T-helper 1 cell (primary cell): ENCODE data around the gene GBP1.
"Not testable (repeated sequence)": the region's sequence is repeated elsewhere in the genome, so short reads cannot be mapped to it uniquely, and the experiment has no call there.

Source experiments
- DNase-seq, 5 donors: peaks; one replicate each; pipeline ENCODE4 v3.0.0-alpha.2; 2012 to 2020
- total RNA-seq, 4 donors: gene quantifications; one replicate each; lab custom pipeline; 2026; lab: John Stamatoyannopoulos, UW

Gene GBP1, protein sequence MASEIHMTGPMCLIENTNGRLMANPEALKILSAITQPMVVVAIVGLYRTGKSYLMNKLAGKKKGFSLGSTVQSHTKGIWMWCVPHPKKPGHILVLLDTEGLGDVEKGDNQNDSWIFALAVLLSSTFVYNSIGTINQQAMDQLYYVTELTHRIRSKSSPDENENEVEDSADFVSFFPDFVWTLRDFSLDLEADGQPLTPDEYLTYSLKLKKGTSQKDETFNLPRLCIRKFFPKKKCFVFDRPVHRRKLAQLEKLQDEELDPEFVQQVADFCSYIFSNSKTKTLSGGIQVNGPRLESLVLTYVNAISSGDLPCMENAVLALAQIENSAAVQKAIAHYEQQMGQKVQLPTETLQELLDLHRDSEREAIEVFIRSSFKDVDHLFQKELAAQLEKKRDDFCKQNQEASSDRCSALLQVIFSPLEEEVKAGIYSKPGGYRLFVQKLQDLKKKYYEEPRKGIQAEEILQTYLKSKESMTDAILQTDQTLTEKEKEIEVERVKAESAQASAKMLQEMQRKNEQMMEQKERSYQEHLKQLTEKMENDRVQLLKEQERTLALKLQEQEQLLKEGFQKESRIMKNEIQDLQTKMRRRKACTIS
- total RNA-seq = 62.6 to 120 (median 107) reads per million in 4 donors

DNA sequence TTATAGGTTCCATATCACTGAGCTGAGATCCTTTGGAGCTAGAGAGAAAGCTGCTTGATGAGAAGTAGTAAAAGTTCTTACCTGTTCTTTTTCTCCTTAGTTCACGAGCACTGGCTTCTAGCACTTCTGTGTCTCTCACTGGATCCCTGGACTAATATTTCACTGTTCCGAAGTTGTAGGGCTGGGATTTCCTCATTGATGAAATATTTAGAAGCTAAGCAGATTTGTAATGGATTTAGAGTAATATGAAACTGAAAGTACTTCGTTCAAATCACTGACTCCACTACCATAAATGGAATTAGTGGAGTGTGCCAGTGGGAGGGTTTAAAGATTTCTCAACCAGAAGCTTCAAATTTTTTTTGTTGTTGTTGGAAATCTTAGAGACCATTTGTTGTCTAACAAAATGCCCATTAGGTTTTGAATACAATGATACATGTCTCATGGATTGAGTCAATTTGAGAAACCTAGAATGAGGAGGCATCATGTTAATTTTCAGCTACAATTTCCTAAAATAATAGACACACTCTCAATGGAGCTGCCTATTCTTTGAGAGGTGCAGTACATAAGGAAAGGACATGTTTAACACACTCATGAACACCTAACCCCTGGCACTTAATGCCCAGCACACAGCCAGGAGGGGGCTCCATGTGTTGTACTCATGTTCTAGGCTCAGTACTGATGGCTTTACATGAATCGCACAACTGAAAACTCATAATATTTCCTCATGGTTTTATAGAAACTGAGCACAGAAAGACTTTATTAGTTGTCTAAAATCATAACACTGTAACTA lies at the start of gene GBP1:
GBP1 (minus strand) TSS at position 130 of the 790 bp plus-strand sequence. CDS start 1,974 bp downstream, outside the sequence.
- DNase-seq = peak in 2 of 5 donors; percentile 12 to 73

DNA sequence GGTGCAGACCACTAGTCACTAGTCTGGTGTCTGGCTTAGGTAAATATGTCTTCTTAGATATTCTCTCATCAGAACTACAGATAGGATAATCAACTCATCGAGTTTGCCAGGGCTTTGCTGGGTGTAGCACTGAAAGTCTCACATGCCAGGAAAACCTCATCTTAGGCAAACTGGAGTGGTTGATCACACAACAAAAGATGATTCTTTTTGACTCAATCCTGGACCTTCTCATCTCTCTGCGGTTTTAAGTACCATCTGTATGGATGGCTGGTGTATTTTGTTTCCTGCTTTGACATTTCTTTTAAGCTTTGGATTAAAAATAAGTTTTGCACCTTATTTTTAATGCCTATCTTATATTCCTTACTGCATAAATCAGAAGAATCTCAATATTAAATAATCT lies 49.7 kb upstream of the GBP1 start:
- peak in 1 of 5 donors; percentile 7 for DNase-seq

DNA sequence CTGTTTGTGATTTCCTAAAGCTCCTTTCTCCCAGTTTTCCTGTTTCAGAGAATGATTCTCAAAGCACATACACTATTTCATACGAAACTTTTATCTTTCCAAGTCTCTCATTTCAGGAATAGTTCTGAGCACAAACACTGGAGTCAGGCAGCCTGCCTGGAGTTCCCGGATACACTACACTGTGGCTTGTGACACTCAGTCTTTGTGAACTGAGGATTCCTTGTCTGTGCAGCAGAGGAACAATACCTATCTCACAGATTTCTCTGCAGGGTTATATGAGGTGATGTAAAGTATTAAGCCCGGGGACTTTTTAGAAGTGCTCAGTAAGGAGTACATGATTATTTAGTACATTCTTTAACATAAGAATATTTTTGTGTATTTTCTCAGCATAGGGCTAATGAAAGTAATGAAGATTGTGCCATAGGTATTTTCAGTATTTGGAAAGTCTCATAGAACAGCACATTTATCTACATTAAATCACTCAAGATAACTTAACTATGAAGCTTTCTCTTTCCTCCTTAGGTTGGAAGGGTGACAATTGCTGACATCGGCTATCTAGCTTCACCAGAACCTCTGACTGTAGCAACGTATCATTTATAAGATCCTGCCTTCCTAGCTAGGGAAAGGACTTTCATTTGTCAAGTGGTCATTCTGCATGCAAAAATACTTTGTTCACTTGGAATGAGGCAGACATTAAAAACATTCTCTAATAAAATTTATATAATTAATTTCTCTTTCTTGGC lies 48.0 kb upstream of the GBP1 start:
- no peak for DNase-seq

DNA sequence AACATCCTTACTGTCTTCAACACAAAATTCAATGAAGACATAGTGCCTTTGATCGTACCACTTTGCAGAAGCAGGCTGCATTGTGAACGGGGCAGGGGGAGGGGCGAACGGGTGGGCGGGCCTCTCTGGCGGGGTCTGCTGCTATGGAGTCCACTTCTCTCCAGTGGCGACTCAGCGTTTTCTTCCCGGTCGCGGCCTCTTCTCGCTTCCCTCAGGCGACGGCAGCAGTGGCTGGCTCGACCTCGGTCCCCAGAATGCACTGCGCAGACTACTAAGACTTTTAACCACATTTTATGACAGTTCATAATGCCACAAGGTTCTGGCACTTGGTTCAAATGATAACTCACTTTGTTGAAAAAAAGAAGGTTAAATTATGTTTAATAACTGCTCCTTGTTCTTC lies 39.7 kb upstream of the GBP1 start:
- no peak for DNase-seq

DNA sequence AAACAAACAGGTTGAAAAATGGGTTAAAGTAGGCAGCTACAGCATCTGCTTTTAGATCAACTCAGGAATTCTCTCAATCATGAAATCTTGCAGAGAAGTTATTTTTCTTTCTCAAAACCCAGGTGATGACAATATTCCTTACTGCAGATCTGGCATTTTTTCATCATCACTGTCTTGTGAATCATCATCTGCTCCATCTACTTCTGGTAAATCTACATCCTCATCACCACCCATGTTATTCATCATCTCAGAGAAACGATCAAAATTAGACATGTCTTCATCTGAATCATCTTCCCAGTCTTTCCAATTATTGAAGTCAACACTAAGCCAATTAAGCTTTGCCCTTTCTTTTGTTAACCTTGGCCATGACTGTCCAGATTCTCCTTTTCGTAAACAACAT lies 39.1 kb upstream of the GBP1 start:
- no peak for DNase-seq

DNA sequence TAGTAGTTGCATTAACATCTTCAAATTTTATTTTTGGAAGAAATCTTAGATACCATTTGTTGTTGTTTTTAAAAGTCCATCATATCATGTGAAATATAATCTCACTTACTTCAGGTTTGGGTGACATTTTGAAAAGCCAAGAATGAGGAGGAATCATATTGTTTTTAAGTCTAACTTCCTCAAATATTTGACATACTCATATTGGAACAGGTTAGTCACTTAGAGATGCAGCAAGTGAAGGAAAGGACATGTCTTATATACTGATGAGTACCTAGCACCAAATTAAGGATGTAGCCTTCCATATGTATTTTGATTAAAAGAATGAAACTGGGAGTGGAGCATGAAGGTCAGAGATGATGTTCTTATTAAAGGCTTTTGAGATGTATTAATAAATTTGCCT lies 37.0 kb upstream of the GBP1 start:
- DNase-seq = no peak

DNA sequence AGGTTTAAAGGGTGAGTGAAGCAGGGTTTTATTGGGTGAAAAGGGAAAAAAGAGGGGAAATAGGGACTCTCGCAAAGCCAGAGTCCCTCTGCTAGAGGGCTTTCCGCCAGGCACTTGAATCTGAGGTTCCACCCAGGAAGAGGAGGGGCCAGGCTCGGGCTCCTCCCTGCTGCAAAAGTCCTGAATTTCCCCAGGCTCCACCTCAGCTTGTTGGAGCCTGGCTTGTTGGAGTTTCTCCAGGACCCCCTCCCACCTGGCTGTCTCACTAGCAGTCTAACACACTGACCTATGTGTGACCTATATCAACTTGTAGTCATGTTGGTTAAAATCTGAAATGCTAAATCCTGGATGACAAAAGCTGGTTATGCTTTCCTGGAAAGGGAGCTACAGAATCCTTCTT lies 35.4 kb upstream of the GBP1 start:
- DNase-seq = no peak

DNA sequence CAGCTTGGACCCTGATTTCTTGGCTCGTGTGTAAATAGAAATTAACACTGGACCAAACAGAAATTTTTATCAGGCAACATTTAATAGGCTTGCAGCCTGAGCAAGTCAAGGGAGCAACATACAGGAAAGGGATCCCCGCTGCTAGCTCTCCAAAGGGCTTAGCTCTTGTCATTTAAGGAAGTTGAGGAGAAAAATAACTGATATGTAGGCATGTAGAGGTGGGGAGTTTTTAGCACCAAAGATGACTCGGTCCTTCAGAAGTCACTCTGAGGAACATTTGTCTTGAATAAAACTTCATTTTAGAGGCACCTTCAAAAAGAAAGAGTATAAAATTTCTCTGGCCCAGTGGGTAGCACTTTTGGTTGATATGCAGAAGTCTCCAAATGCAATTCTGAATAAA lies 33.8 kb upstream of the GBP1 start:
- no peak for DNase-seq

DNA sequence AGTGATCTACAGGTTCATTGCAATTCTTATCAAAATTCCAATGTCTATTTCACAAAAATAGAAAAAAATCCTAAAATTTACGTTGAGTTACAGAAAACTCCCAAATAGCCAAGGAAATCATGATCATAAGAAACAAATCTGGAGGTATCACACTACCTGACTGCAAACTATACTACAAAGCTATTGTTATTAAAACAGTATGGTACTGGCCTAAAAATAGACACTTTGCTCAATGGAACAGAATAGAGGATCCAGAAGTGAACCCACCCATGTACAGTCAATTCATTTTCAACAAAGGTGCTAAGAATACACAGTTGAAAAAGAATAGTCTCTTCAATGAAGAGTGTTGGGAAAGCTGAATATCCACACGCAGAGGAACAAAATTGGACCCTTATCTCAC lies 30.7 kb upstream of the GBP1 start:
- no peak for DNase-seq

DNA sequence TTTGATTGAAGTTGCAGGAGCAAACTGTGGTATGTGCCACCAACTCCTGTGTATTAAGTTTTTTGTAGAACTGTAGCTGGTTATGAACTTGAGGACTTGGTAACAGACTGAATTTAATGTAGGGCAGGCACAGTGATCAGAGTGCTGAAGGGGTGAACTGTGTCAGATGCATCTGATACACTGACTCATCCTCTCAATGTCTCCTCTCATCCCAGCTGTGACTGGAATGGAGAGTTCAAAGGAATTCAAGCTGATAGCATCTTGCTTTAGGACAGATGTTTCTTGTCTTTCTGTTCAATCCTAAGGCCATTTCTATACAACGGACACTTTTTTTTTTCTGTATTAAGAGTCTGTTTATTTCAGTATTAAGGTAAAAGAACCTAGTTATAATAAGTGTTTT lies 25.0 kb upstream of the GBP1 start:
- DNase-seq = no peak

DNA sequence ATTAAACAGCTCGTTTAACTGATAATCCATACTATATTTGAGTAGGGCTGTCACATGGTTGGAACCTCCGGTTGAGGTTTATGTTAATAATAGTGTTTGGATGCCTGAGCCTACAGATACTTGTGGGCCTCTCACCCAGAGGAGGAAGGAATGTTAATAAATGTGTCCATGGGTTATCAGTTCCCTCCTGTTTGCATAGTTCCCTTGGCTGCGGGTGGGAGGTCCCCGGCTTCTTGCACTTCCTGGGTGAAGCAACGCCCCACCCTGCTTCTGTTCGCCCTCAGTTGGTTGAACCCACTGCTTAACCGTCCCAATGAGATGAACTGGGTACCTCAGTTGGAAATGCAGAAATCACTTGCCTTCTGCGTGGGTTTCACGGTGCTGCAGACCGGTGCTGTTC lies 23.6 kb upstream of the GBP1 start:
- DNase-seq = no peak

DNA sequence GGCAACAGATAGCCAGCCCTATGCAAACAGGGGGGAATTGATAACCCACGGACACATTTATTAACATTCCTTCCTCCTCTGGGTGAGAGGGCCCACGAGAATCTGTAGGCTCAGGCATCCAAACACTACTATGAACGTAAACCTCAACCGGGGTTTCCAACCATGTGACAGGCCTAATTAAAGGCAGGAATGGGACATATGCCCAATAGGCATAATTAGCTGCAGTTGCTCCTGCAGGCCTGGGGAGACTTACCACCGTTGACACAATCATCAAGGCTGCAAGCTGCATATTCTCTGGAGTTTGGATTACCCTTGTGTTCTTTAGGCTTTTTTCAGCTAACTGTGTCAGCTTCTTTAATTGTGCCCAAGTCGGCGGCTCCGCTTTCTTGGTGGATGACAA lies 22.2 kb upstream of the GBP1 start:
- no peak for DNase-seq

DNA sequence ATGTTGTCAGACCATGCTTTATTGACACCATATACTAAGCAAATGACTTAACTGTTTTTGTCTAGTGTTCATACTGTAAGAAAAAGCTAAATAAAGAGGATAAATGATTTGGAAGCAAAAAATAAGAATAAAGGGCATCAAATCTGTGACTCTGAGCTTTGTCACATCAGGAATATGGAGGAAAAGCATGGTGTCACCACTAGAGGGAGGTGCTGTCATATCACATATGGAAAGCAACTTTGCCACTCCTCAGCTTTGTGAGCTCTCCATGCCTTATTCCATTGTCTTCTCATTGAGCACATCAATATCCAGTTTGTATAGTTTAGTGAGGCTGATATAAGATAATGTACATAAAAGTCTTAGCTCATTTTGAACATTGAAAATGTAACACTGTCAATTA lies 20.8 kb upstream of the GBP1 start:
- DNase-seq = peak in 1 of 5 donors; percentile 12

DNA sequence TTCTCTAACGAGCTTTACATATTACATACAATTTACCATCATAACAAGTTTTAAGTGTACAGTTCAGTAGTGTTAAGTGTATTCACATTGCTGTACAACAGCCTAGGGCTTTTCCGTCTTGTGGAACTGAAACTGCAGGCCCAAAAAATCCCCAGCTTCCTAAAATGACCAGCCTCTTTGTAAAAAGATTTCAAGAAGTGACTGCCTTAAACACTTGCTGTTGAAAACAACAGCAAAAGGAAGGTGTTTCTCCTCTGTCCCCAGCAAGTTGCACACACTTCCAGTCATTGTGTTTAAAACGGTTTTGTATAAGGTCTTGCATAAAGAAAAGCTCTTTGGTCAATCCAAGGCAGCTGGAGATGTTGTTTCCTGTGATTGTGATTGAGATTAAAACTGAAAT lies 16.0 kb upstream of the GBP1 start:
- no peak for DNase-seq

DNA sequence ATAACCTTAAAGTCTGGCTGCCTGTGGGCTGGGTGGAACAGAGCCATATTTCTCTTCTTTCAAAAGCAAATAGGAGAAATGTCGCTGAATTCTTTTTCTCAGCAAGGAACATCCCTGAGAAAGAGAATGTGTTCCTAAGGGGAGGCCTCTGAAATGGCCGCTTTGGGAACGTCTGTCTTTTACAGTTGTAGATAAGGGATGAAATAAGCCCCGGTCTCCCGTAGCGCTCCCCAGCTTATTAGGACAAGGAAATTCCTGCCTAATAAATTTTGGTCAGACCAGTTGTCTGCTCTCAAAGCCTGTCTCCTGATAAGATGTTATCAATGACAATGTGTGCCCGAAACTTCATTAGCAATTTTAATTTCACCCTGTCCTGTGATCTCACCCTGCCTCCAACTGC lies 15.1 kb upstream of the GBP1 start:
- not testable (repeated sequence) for DNase-seq

DNA sequence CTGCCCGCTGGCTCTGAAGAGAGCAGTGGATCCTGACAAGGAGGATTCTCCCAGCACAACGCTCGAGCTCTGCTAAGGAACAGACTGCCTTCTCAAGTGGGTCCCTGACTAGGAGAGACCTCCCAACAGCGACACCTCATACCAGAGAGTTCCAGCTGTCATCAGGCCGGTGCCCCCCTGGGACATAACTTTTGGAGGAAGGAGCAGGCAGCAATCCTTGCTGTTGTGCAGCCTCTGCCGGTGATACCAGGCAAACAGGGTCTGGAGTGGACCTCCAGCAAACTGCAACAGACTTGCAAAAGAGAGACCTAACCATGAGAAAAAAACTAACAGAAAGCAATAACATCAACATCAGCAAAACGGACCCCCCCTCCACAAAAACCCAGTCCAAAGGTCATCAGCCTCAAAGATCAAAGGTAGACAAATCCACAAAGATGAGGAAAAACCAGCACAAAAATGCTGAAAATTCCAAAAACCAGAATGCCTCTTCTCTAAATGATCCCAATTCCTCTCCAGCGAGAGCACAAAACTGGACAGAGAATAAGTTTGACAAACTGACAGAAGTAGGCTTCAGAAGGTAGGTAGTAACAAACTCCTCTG lies 7.6 kb upstream of the GBP1 start:
- not testable (repeated sequence) for DNase-seq

DNA sequence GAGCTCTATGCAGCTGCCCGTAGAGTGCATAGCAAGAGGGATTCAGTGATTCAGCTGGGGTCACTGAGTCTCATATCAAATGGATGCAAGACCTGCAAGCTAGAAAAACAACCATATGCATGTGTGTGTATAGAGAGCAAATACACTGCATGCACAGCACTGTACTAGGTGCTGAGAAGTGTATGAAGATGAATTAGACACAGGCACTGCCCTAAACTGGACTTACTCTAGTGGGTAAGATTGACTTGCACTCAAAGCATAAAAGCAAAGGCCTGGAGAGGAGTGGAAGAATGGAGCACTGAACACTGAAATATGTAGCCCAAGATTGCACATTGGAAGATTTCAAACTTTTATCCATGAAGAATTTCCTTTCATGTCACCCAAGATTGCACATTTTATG lies 5.5 kb upstream of the GBP1 start:
- peak in 1 of 5 donors; percentile 10 for DNase-seq

DNA sequence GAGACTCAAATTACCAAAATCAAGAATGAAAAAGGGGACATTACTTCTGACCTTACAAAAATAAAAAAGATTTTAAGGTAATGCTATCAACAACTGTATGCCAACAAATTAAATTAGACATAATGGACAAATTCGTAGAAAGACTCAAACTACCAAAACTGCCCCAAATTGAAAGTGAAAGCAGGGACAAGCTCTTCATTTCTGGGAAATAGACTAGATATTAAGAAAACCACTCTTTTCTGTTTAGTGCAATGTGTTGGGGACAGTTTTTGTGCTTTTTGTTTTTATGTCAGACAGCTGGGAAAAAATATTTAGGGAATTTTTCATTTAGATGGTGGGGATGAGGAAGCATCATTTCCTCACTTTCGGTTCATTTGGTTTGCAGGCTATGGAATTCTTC lies 4.9 kb upstream of the GBP1 start:
- peak in 1 of 5 donors; percentile 50 for DNase-seq

DNA sequence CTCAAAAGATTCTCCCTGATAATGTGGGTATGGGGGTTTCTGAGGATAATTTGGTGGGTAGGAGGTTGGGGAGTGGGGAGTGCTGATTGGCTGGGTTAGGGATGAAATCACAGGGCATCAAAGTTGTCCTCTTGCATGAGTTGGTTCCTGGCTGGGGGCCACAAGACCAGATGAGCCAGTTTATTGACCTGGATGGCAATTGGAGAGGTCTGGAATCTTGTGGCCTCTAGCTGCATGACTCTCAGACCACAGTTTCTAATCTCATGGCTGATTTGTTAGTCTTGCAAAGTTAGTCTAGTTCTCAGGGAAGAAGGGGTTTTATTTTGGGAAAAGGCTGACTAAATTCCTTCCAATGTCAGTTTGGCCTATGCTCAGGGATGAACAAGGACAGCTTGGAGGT lies 3.3 kb upstream of the GBP1 start:
- DNase-seq = no peak

DNA sequence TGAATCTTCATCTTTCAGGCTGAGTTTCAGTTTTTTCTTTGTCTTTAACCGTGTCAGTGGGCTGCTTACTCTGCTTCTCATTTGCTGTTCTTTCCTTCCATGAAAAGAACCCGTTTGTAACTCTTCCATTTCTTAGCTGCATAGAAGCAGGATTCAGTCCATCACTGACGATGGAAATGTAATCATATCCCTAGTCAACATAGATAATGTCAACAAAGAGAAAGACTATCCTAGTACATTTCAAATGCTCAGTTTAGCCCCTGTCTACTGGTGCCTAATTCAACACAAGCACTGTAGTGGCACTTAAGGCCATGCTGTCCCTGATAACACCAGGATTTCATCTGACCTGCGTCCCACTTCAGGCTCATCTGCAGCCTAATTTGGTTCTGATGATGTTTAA lies 376 bp downstream of the GBP1 start:
- DNase-seq = peak in 1 of 5 donors; percentile 29

DNA sequence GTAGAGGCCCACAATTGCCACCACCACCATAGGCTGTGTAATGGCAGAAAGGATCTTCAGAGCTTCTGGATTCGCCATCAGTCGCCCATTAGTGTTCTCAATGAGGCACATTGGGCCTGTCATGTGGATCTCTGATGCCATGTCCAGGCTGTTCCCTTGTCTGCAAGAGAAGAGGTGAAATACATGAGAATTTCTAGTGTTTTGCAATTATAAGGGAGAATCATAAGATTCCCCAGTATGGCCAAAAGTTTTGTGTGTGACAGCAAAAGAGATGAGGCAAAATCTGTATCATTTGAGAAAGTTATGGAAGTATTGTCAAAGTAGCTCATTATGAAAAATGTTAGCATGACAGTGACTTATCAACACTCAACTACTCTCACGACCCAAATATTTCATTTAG lies 1.9 kb downstream of the GBP1 start:
- DNase-seq = no peak

DNA sequence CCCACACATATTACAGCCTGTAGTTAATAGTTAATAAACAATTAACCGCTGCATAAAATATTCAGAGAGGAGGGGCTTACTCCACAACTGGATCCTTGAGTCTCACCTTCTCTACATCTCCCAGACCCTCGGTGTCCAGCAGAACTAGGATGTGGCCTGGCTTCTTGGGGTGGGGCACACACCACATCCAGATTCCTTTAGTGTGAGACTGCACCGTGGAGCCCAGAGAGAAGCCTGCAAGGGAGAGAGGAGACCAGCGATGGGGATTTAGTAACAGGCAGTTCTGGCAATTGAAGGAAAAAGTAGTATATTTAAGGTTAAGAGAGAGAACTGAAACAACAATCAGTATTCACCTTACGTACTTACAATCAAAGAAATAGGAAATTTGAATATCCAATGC lies 4.9 kb downstream of the GBP1 start:
- DNase-seq = no peak

DNA sequence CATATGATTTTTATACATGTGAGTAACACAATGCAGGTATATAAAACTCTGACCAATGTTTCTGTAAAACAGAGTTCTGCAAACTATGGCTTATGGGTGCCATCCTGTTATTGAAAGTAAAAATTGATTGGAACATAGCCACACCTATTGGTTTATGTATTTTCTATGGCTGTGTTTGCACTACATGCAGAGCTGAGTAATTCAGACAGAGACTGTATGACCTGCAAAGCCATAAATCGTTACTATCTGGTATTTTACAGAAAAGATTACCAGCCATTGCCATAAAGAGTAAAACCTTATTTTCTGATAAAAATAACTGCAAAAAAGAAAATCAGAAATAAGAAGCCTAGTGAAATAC lies 13.1 kb downstream of the GBP1 start:
- no peak for DNase-seq
